ENCODE measurements around the gene SNRPA. TPM values are rescaled to one million over a fixed set of nuclear protein-coding genes. Genes with fewer than 3 reads are reported as not detected.
A peak's percentile ranks its signal among the peaks of the same experiment; 100 is the strongest.

The SNRPA gene
- polyA plus RNA-seq, 1 donor (not counting 4 experiments of a cell fraction or from before 2014, with no cell fraction given): 93.4 TPM

DNA sequence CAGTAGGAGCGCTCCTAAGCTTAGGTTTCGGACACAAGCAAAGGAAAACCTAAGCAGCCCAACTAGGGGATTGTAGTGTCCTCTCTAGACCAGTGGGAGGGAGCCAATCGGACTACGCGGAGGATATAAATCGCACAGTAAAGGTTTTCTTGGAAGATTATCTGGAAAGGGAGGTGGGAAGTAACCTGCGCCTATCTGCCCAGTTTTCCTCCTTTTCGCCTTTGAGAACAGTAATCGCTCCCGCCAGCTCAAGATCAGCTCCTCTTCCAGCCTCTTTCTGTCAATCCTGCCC lies 26.6 kb downstream of the SNRPA start:
- peak overlapping the region; percentile 70 to 96 (median 81) for H3K4me3 ChIP-seq (ENCODE audit: control insufficient read depth in 2 of 3, extremely low read depth in 1 of 3, insufficient read depth in 2 of 3, low read depth in 1 of 3, low read length in 3 of 3)
- H3K79me2 ChIP-seq (ENCODE audit: control insufficient read depth, insufficient read depth, low read length): no peaks in the 10 kb centered on the region
- no peaks in the 10 kb centered on the region for H4K20me1 ChIP-seq (ENCODE audit: control insufficient read depth, extremely low read depth, insufficient read depth, low read length)
- H3K9me1 ChIP-seq (ENCODE audit: control insufficient read depth, extremely low read depth, insufficient read depth, low read length): no peaks in the 10 kb centered on the region
- no peaks in the 10 kb centered on the region for H3K36me3 ChIP-seq (ENCODE audit: control insufficient read depth in 2 of 2, extremely low read depth in 1 of 2, insufficient read depth in 2 of 2, low read length in 2 of 2)
- H2AFZ ChIP-seq (ENCODE audit: control insufficient read depth, low read length): peak overlapping the region; percentile 90
- DNase-seq (ENCODE audit: low read depth, low spot score): no peak
- FAIRE-seq: no peak
- peaks cover 26% of the 10 kb centered on the region for H3K4me1 ChIP-seq (ENCODE audit: control insufficient read depth, extremely low read depth, insufficient read depth, low read length)
- no peaks in the 10 kb centered on the region for H3K9me3 ChIP-seq (ENCODE audit: control insufficient read depth, low read depth, low read length)
- H3K27me3 ChIP-seq (ENCODE audit: control insufficient read depth, extremely low read depth, insufficient read depth, low read length): no peaks in the 10 kb centered on the region
- peak overlapping the region; percentile 100 for H3K4me2 ChIP-seq (ENCODE audit: control insufficient read depth, extremely low read depth, insufficient read depth, low read depth, low read length)
- peak overlapping the region; percentile 98 for H3K27ac ChIP-seq (ENCODE audit: control insufficient read depth, insufficient read depth, low read length)
- no peak for TF ChIP-seq EZH2 (IDR thresholded peaks at IDR 0.05; ENCODE audit: low read length)
- TF ChIP-seq, protein P1, sequence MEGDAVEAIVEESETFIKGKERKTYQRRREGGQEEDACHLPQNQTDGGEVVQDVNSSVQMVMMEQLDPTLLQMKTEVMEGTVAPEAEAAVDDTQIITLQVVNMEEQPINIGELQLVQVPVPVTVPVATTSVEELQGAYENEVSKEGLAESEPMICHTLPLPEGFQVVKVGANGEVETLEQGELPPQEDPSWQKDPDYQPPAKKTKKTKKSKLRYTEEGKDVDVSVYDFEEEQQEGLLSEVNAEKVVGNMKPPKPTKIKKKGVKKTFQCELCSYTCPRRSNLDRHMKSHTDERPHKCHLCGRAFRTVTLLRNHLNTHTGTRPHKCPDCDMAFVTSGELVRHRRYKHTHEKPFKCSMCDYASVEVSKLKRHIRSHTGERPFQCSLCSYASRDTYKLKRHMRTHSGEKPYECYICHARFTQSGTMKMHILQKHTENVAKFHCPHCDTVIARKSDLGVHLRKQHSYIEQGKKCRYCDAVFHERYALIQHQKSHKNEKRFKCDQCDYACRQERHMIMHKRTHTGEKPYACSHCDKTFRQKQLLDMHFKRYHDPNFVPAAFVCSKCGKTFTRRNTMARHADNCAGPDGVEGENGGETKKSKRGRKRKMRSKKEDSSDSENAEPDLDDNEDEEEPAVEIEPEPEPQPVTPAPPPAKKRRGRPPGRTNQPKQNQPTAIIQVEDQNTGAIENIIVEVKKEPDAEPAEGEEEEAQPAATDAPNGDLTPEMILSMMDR (optimal IDR thresholded peaks at IDR 0.05 in 1 of 3, IDR thresholded peaks at IDR 0.05 in 1 of 3, conservative IDR thresholded peaks at IDR 0.05 in 1 of 3; ENCODE audit: extremely low read depth in 1 of 3, insufficient read depth in 2 of 3, low read length in 3 of 3): no peak
- H3K9ac ChIP-seq (ENCODE audit: control insufficient read depth, extremely low read depth, insufficient read depth, low read length): peak overlapping the region; percentile 93
- dilution Hi-C loops (cut with MboI; ENCODE audit: extremely low pct_ligation_motif_present, low sequenced_read_pairs): no loop called here

DNA sequence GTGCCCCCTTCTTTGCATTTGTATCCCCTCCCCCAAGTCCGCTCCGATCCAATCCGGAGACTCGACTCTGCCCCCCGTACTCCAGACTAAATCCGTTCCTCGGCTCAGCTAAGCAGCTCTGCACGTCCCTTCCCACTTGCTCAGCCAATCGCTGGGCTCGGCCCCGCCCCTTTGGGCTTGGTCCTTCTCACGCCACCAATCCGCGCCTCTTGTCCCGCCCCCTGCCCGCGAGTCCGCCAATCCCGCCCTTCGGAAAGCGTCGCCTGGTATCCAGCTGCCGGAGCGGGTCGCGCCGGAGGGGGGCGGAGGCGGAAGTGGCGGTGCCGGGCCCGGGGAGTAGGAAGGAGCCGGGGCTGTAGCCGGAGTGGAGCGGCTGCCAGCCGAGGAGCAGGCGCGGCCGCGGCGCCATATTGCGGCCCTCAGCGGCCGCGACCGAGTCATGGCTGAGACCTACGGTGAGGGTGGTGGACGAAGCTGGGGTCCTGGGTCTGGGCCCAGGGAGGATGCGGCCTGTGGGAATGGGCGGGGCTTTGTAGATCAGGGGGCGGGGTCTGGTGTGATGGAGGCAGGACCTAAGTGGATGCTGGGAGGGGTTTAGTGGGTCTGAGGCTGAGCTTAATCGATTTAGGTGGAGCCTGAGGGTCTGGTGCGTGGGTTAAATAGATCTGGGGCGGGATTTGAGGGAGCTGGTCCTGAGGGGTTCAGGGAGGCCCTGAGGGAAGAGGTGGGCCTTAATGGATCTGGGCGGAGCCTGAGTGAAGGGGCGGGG lies 27.1 kb downstream of the SNRPA start, which contains the start of gene RAB4B:
RAB4B (plus strand) TSS at position 311 of the 769 bp plus-strand sequence; CDS start at position 440, 129 bp downstream.
- Histone ChIP-seq H2AFZ (ENCODE audit: control insufficient read depth, low read length) (peak within 1 kb of the TSS; percentile 90), H3K4me3 (ENCODE audit: control insufficient read depth in 2 of 3, extremely low read depth in 1 of 3, insufficient read depth in 2 of 3, low read depth in 1 of 3, low read length in 3 of 3) (peak within 1 kb of the TSS; percentile 70 to 96 (median 81)), H3K36me3 (ENCODE audit: control insufficient read depth in 2 of 2, extremely low read depth in 1 of 2, insufficient read depth in 2 of 2, low read length in 2 of 2) (no peaks in the 10 kb centered on the region), H3K79me2 (ENCODE audit: control insufficient read depth, insufficient read depth, low read length) (no peaks in the 10 kb centered on the region), H3K27ac (ENCODE audit: control insufficient read depth, insufficient read depth, low read length) (peak within 1 kb of the TSS; percentile 98), H3K27me3 (ENCODE audit: control insufficient read depth, extremely low read depth, insufficient read depth, low read length) (no peaks in the 10 kb centered on the region), H3K9me3 (ENCODE audit: control insufficient read depth, low read depth, low read length) (no peaks in the 10 kb centered on the region), H3K4me2 (ENCODE audit: control insufficient read depth, extremely low read depth, insufficient read depth, low read depth, low read length) (peak within 1 kb of the TSS; percentile 100), H3K9me1 (ENCODE audit: control insufficient read depth, extremely low read depth, insufficient read depth, low read length) (no peaks in the 10 kb centered on the region), H4K20me1 (ENCODE audit: control insufficient read depth, extremely low read depth, insufficient read depth, low read length) (no peaks in the 10 kb centered on the region), H3K4me1 (ENCODE audit: control insufficient read depth, extremely low read depth, insufficient read depth, low read length) (peaks cover 26% of the 10 kb centered on the region), H3K9ac (ENCODE audit: control insufficient read depth, extremely low read depth, insufficient read depth, low read length) (peak within 1 kb of the TSS; percentile 93)
- dilution Hi-C loops (cut with MboI; ENCODE audit: extremely low pct_ligation_motif_present, low sequenced_read_pairs): no loop called here
- FAIRE-seq (peak; percentile 65), DNase-seq (ENCODE audit: low read depth, low spot score) (peak; percentile 99)
- TF ChIP-seq, protein P1 (optimal IDR thresholded peaks at IDR 0.05 in 1 of 3, IDR thresholded peaks at IDR 0.05 in 1 of 3, conservative IDR thresholded peaks at IDR 0.05 in 1 of 3; ENCODE audit: extremely low read depth in 1 of 3, insufficient read depth in 2 of 3, low read length in 3 of 3): no peak
- TF ChIP-seq EZH2 (IDR thresholded peaks at IDR 0.05; ENCODE audit: low read length): no peak

Measured in keratinocyte (primary cell).